Activated CD4-positive, alpha-beta T cell treated with anti-CD3 and anti-CD28 coated beads, Interleukin-2, amount 50 U/mL, for 16 hours (primary cell): ENCODE data around the gene DYSF.

Experiments
- DNase-seq: peaks from one replicate; pipeline ENCODE4 v3.0.0-alpha.2; 2020

DYSF gene

GRCh38 chr2:71716697-71717624 is 263.6 kb downstream of the DYSF start:
- DNase-seq = no peak

GRCh38 chr2:71718686-71719085 is 265.3 kb downstream of the DYSF start:
- DNase-seq = no peak

GRCh38 chr2:71719520-71720282 is 266.3 kb downstream of the DYSF start:
- no peak for DNase-seq

GRCh38 chr2:71720283-71720560 is 266.9 kb downstream of the DYSF start:
- no peak for DNase-seq

- no peak for DNase-seq
Observed at GRCh38 chr2:71720596-71721361, 267.4 kb downstream of the DYSF start.

- no peak for DNase-seq
Observed at GRCh38 chr2:71721362-71721665, 268.0 kb downstream of the DYSF start.

- no peak for DNase-seq
Observed at GRCh38 chr2:71721669-71722068, 268.3 kb downstream of the DYSF start.

GRCh38 chr2:71722286-71722685 is 268.9 kb downstream of the DYSF start:
- no peak for DNase-seq

GRCh38 chr2:71724793-71725192 is 271.4 kb downstream of the DYSF start:
- no peak for DNase-seq

GRCh38 chr2:71725836-71726235 is 272.5 kb downstream of the DYSF start:
- no peak for DNase-seq

GRCh38 chr2:71727562-71727961 is 274.2 kb downstream of the DYSF start:
- no peak for DNase-seq

GRCh38 chr2:71728036-71728435 is 274.7 kb downstream of the DYSF start:
- no peak for DNase-seq

GRCh38 chr2:71730785-71731383 is 277.5 kb downstream of the DYSF start:
- DNase-seq = no peak

GRCh38 chr2:71734620-71735019 is 281.3 kb downstream of the DYSF start:
- no peak for DNase-seq

- no peak for DNase-seq
Observed at GRCh38 chr2:71735676-71736075, 282.3 kb downstream of the DYSF start.
